ENCODE results near the gene COL5A2.

Gene COL5A2

DNA sequence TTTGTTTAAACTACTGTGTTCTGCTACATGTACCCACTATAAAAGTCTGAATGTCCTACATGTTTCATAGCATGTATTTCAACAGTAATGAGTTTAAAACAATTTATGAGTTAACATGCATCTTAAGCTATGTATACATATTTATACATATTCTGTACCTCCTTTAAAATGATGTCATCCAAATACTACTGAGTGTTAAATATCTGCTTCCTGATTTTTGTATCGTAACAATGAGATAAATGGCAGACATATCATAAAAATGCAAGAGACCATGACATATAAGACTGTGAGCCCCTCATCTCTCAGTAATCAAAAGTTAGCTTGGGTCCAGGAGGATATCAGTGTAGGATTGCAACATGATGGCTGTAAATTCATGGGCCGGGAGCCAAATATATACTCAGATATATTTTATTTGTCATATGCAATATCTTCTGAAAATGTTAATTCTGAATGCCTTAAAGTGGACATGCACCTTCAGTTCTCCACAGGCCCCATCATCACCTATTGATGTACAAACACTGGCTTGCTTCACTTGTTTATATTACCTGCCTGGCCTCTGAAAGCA is 3.6 kb downstream of the COL5A2 start:
- Histone ChIP-seq H3K27ac (ENCODE audit: low read length) (no peak overlapping the region), H4K20me1 (ENCODE audit: insufficient read depth, low read length) (no peaks in the 10 kb centered on the region), H3K9ac (ENCODE audit: low read depth, low read length) (no peak overlapping the region), H2AFZ (ENCODE audit: low read depth, low read length) (no peak overlapping the region), H3K4me3 (ENCODE audit: low read depth in 1 of 2, low read length in 2 of 2) (no peak overlapping the region), H3K79me2 (ENCODE audit: insufficient read depth, low read length) (no peaks in the 10 kb centered on the region), H3K4me1 (ENCODE audit: insufficient read depth, low read length) (no peaks in the 10 kb centered on the region), H3K36me3 (ENCODE audit: insufficient read depth, low read length) (no peaks in the 10 kb centered on the region), H3K4me2 (ENCODE audit: insufficient read depth, low read length) (no peak overlapping the region), H3K27me3 (ENCODE audit: insufficient read depth, low read length, poor library complexity) (no peaks in the 10 kb centered on the region), H3K9me3 (ENCODE audit: insufficient read depth, low read length, severe bottlenecking) (no peaks in the 10 kb centered on the region)
- TF ChIP-seq EZH2 (IDR thresholded peaks at IDR 0.05; ENCODE audit: borderline replicate concordance, low read depth, low read length, severe bottlenecking), result no peak
- TF ChIP-seq, protein P1, sequence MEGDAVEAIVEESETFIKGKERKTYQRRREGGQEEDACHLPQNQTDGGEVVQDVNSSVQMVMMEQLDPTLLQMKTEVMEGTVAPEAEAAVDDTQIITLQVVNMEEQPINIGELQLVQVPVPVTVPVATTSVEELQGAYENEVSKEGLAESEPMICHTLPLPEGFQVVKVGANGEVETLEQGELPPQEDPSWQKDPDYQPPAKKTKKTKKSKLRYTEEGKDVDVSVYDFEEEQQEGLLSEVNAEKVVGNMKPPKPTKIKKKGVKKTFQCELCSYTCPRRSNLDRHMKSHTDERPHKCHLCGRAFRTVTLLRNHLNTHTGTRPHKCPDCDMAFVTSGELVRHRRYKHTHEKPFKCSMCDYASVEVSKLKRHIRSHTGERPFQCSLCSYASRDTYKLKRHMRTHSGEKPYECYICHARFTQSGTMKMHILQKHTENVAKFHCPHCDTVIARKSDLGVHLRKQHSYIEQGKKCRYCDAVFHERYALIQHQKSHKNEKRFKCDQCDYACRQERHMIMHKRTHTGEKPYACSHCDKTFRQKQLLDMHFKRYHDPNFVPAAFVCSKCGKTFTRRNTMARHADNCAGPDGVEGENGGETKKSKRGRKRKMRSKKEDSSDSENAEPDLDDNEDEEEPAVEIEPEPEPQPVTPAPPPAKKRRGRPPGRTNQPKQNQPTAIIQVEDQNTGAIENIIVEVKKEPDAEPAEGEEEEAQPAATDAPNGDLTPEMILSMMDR (IDR thresholded peaks at IDR 0.05; ENCODE audit: borderline replicate concordance, extremely low read depth, low read length, poor library complexity, severe bottlenecking), result no peak
- DNase-seq (no peak), ATAC-seq (ENCODE audit: insufficient read depth, low read depth) (no peak)

DNA sequence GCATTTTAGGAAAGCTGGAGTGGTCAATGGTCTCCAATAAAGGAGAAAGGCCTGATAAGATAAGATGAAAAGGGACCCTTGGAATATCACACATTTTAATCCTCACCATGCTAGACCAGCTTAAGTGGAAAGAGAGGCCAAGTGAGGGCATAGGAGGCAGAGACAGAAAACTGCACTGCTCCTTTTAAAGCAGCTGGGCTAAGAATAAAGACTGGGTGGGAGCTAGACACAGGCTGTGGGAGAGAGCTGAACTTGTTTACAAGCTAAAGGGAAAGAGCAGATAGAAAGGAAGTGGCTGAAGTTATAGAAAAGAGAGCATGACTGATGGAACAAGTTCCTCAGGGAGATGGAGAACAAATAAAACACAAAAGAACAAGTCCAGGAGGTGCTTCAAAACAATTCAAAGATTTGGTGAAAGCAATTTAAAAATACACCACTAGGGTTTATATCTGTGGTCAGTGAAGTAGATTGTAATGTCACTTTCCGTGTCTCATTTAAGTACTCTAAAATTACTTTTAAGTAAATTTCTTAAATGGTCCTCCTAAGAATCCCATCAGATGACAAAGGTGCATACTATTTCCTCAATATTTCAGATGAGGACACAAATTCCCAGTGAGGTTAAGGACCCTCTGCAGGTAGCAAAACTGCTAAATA is 7.5 kb downstream of the COL5A2 start:
- H3K79me2 ChIP-seq (ENCODE audit: insufficient read depth, low read length), result no peaks in the 10 kb centered on the region
- H3K9ac ChIP-seq (ENCODE audit: low read depth, low read length), result no peak overlapping the region
- H3K27ac ChIP-seq (ENCODE audit: low read length), result no peak overlapping the region
- TF ChIP-seq, protein P1 (IDR thresholded peaks at IDR 0.05; ENCODE audit: borderline replicate concordance, extremely low read depth, low read length, poor library complexity, severe bottlenecking), result no peak
- no peak for TF ChIP-seq EZH2 (IDR thresholded peaks at IDR 0.05; ENCODE audit: borderline replicate concordance, low read depth, low read length, severe bottlenecking)
- no peaks in the 10 kb centered on the region for H3K36me3 ChIP-seq (ENCODE audit: insufficient read depth, low read length)
- ATAC-seq (ENCODE audit: insufficient read depth, low read depth) (peak; percentile 37; the same call in 1 of the 3 replicates), DNase-seq (no peak)
- H3K4me3 ChIP-seq (ENCODE audit: low read depth in 1 of 2, low read length in 2 of 2), result no peak overlapping the region
- no peaks in the 10 kb centered on the region for H3K9me3 ChIP-seq (ENCODE audit: insufficient read depth, low read length, severe bottlenecking)
- no peaks in the 10 kb centered on the region for H3K4me1 ChIP-seq (ENCODE audit: insufficient read depth, low read length)
- H3K4me2 ChIP-seq (ENCODE audit: insufficient read depth, low read length), result no peak overlapping the region
- H2AFZ ChIP-seq (ENCODE audit: low read depth, low read length), result no peak overlapping the region
- H3K27me3 ChIP-seq (ENCODE audit: insufficient read depth, low read length, poor library complexity), result no peaks in the 10 kb centered on the region
- no peaks in the 10 kb centered on the region for H4K20me1 ChIP-seq (ENCODE audit: insufficient read depth, low read length)

DNA sequence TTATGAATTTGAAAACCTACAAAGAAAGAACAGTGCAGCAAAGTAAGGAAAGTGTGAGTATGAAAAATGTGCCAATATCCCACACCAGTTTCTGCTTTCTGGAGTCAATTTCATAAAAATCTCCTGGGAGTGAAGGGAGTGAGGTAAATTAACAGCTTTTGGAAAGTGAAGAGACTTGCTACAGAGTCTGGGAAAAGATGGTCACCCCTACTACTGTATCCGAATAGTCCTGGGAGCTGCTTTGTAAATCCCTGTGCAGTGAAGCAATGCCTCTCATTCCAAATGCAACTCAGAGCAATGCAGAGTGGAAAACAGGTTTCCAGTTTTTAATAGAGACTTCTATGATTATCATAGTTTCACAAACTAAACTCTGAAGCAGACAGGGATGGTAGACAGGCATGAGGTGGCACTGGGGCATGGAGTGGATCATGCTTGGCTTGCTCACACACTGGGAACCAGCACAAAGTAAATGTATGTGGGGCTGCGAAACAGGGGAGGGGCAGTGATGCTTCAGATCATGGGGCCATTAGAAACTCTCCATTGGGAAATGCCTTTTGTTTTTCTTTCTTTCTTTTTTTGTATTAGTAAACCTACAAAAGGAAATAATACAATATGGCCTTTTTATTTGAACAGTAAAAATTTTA is 10.6 kb downstream of the COL5A2 start:
- no peak overlapping the region for H3K27ac ChIP-seq (ENCODE audit: low read length)
- no peaks in the 10 kb centered on the region for H3K9me3 ChIP-seq (ENCODE audit: insufficient read depth, low read length, severe bottlenecking)
- no peak overlapping the region for H3K4me2 ChIP-seq (ENCODE audit: insufficient read depth, low read length)
- H3K4me1 ChIP-seq (ENCODE audit: insufficient read depth, low read length), result no peaks in the 10 kb centered on the region
- no peak overlapping the region for H3K9ac ChIP-seq (ENCODE audit: low read depth, low read length)
- TF ChIP-seq, protein P1 (IDR thresholded peaks at IDR 0.05; ENCODE audit: borderline replicate concordance, extremely low read depth, low read length, poor library complexity, severe bottlenecking), result no peak
- no peak for TF ChIP-seq EZH2 (IDR thresholded peaks at IDR 0.05; ENCODE audit: borderline replicate concordance, low read depth, low read length, severe bottlenecking)
- H3K27me3 ChIP-seq (ENCODE audit: insufficient read depth, low read length, poor library complexity), result no peaks in the 10 kb centered on the region
- H2AFZ ChIP-seq (ENCODE audit: low read depth, low read length), result no peak overlapping the region
- no peaks in the 10 kb centered on the region for H3K79me2 ChIP-seq (ENCODE audit: insufficient read depth, low read length)
- H4K20me1 ChIP-seq (ENCODE audit: insufficient read depth, low read length), result no peaks in the 10 kb centered on the region
- no peak for DNase-seq
- H3K36me3 ChIP-seq (ENCODE audit: insufficient read depth, low read length), result no peaks in the 10 kb centered on the region
- ATAC-seq (ENCODE audit: insufficient read depth, low read depth), result no peak
- H3K4me3 ChIP-seq (ENCODE audit: low read depth in 1 of 2, low read length in 2 of 2), result no peak overlapping the region

Measured in DND-41 (cell line).